Stimulated activated CD4-positive, alpha-beta T cell treated with anti-CD3 and anti-CD28 coated beads, Interleukin-4, amount 100 ng/mL, for 4 hours (primary cell): ENCODE measurements around the gene AMY2B.
"Not testable (repeated sequence)": the region's sequence is repeated elsewhere in the genome, so short reads cannot be mapped to it uniquely, and the experiment has no call there.

Experiments used
- DNase-seq, 2 experiments: peaks; one replicate each; pipeline ENCODE4 v3.0.0-alpha.2; 2020

The AMY2B gene

GRCh38 chr1:103627436-103627835 is 56.0 kb downstream of the AMY2B start:
- not testable (repeated sequence) for DNase-seq
